ENCODE data around the gene DCAF5. TPM values are rescaled to one million over a fixed set of nuclear protein-coding genes. Genes with fewer than 3 reads are reported as not detected.

Gene DCAF5
- total RNA-seq, 1 experiment from 2014 or later, result 45.5 TPM

- no peaks in the 10 kb centered on the region for H3K9me2 ChIP-seq (replicated peaks; ENCODE audit: insufficient read depth, low read length)
- H3K9me3 ChIP-seq (ENCODE audit: low read length), result no peaks in the 10 kb centered on the region
Measured at GRCh38 chr14:69039288-69039628, 113.7 kb downstream of the DCAF5 start.

GRCh38 chr14:69038455-69039287 lies 114.2 kb downstream of the DCAF5 start:
- Histone ChIP-seq H3K4me3 (ENCODE audit: low read length) (no peak overlapping the region), H3K79me2 (ENCODE audit: low read length) (no peaks in the 10 kb centered on the region), H3K27ac (ENCODE audit: low read length) (no peak overlapping the region), H3K9ac (ENCODE audit: low read length) (no peak overlapping the region), H3K4me1 (ENCODE audit: low read length) (0 out of 2 replicates have a peak, but pooled peaks cover 2% of the 10 kb centered on the region), H3K27me3 (ENCODE audit: low read length) (no peaks in the 10 kb centered on the region), H3K9me3 (ENCODE audit: low read length) (no peaks in the 10 kb centered on the region), H3K9me2 (replicated peaks; ENCODE audit: insufficient read depth, low read length) (no peaks in the 10 kb centered on the region), H3K4me2 (ENCODE audit: low read depth, low read length, poor library complexity, severe bottlenecking) (no peak overlapping the region), H4K20me1 (ENCODE audit: insufficient read depth, low read depth, low read length) (no peaks in the 10 kb centered on the region), H2AFZ (ENCODE audit: low read length) (no peak overlapping the region), H3K36me3 (ENCODE audit: insufficient read depth, low read length) (no peaks in the 10 kb centered on the region)
- no peak for DNase-seq

More at GRCh38 chr14:69039288-69039628, 113.7 kb downstream of the DCAF5 start:
- Histone ChIP-seq H3K4me1 (ENCODE audit: low read length) (0 out of 2 replicates have a peak, but pooled peaks cover 2% of the 10 kb centered on the region), H3K27me3 (ENCODE audit: low read length) (no peaks in the 10 kb centered on the region), H3K27ac (ENCODE audit: low read length) (no peak overlapping the region), H3K36me3 (ENCODE audit: insufficient read depth, low read length) (no peaks in the 10 kb centered on the region), H4K20me1 (ENCODE audit: insufficient read depth, low read depth, low read length) (0 out of 2 replicates have a peak, but pooled peaks cover 2% of the 10 kb centered on the region), H3K4me3 (ENCODE audit: low read length) (no peak overlapping the region), H2AFZ (ENCODE audit: low read length) (no peak overlapping the region), H3K79me2 (ENCODE audit: low read length) (no peaks in the 10 kb centered on the region), H3K4me2 (ENCODE audit: low read depth, low read length, poor library complexity, severe bottlenecking) (no peak overlapping the region), H3K9ac (ENCODE audit: low read length) (no peak overlapping the region)
- no peak for DNase-seq

- H3K79me2 ChIP-seq (ENCODE audit: low read length), result no peaks in the 10 kb centered on the region
- H3K4me1 ChIP-seq (ENCODE audit: low read length), result 0 out of 2 replicates have a peak, but pooled peaks cover 2% of the 10 kb centered on the region
- H3K4me2 ChIP-seq (ENCODE audit: low read depth, low read length, poor library complexity, severe bottlenecking), result no peak overlapping the region
- H3K4me3 ChIP-seq (ENCODE audit: low read length), result no peak overlapping the region
- no peaks in the 10 kb centered on the region for H3K9me3 ChIP-seq (ENCODE audit: low read length)
- no peak overlapping the region for H2AFZ ChIP-seq (ENCODE audit: low read length)
- no peak for DNase-seq
- no peaks in the 10 kb centered on the region for H3K27me3 ChIP-seq (ENCODE audit: low read length)
- H3K9me2 ChIP-seq (replicated peaks; ENCODE audit: insufficient read depth, low read length), result no peaks in the 10 kb centered on the region
- H3K36me3 ChIP-seq (ENCODE audit: insufficient read depth, low read length), result no peaks in the 10 kb centered on the region
- no peak overlapping the region for H3K9ac ChIP-seq (ENCODE audit: low read length)
- no peak overlapping the region for H3K27ac ChIP-seq (ENCODE audit: low read length)
- no peaks in the 10 kb centered on the region for H4K20me1 ChIP-seq (ENCODE audit: insufficient read depth, low read depth, low read length)
Measured at GRCh38 chr14:69037790-69038454, 115.0 kb downstream of the DCAF5 start.

GRCh38 chr14:69036757-69037506 lies 116.0 kb downstream of the DCAF5 start:
- H3K9me2 ChIP-seq (replicated peaks; ENCODE audit: insufficient read depth, low read length), result no peaks in the 10 kb centered on the region
- no peak overlapping the region for H2AFZ ChIP-seq (ENCODE audit: low read length)
- H3K4me2 ChIP-seq (ENCODE audit: low read depth, low read length, poor library complexity, severe bottlenecking), result no peak overlapping the region
- H3K27ac ChIP-seq (ENCODE audit: low read length), result no peak overlapping the region
- H3K4me1 ChIP-seq (ENCODE audit: low read length), result 0 out of 2 replicates have a peak, but pooled peaks cover 2% of the 10 kb centered on the region
- H3K79me2 ChIP-seq (ENCODE audit: low read length), result no peaks in the 10 kb centered on the region
- H3K36me3 ChIP-seq (ENCODE audit: insufficient read depth, low read length), result no peaks in the 10 kb centered on the region
- no peak overlapping the region for H3K4me3 ChIP-seq (ENCODE audit: low read length)
- H3K9me3 ChIP-seq (ENCODE audit: low read length), result no peaks in the 10 kb centered on the region
- H3K9ac ChIP-seq (ENCODE audit: low read length), result no peak overlapping the region
- no peaks in the 10 kb centered on the region for H3K27me3 ChIP-seq (ENCODE audit: low read length)
- H4K20me1 ChIP-seq (ENCODE audit: insufficient read depth, low read depth, low read length), result no peaks in the 10 kb centered on the region
- DNase-seq, result peak; percentile 27

- Histone ChIP-seq H3K36me3 (ENCODE audit: insufficient read depth, low read length) (no peaks in the 10 kb centered on the region), H3K4me3 (ENCODE audit: low read length) (no peak overlapping the region), H4K20me1 (ENCODE audit: insufficient read depth, low read depth, low read length) (no peaks in the 10 kb centered on the region), H3K4me2 (ENCODE audit: low read depth, low read length, poor library complexity, severe bottlenecking) (no peak overlapping the region), H3K4me1 (ENCODE audit: low read length) (0 out of 2 replicates have a peak, but pooled peaks cover 2% of the 10 kb centered on the region), H3K9me3 (ENCODE audit: low read length) (no peaks in the 10 kb centered on the region), H3K79me2 (ENCODE audit: low read length) (no peaks in the 10 kb centered on the region), H3K9ac (ENCODE audit: low read length) (no peak overlapping the region), H2AFZ (ENCODE audit: low read length) (no peak overlapping the region), H3K27ac (ENCODE audit: low read length) (no peak overlapping the region), H3K27me3 (ENCODE audit: low read length) (no peaks in the 10 kb centered on the region), H3K9me2 (replicated peaks; ENCODE audit: insufficient read depth, low read length) (no peaks in the 10 kb centered on the region)
- peak; percentile 41 for DNase-seq
Measured at GRCh38 chr14:69034612-69035262, 118.2 kb downstream of the DCAF5 start.

GRCh38 chr14:69027242-69027913 lies 125.5 kb downstream of the DCAF5 start:
- Histone ChIP-seq H3K4me1 (ENCODE audit: low read length) (no peaks in the 10 kb centered on the region), H3K9me2 (replicated peaks; ENCODE audit: insufficient read depth, low read length) (no peaks in the 10 kb centered on the region), H3K36me3 (ENCODE audit: insufficient read depth, low read length) (no peaks in the 10 kb centered on the region), H3K27ac (ENCODE audit: low read length) (no peak overlapping the region), H3K79me2 (ENCODE audit: low read length) (no peaks in the 10 kb centered on the region), H3K9me3 (ENCODE audit: low read length) (no peaks in the 10 kb centered on the region), H3K9ac (ENCODE audit: low read length) (no peak overlapping the region), H3K27me3 (ENCODE audit: low read length) (no peaks in the 10 kb centered on the region), H4K20me1 (ENCODE audit: insufficient read depth, low read depth, low read length) (no peaks in the 10 kb centered on the region), H3K4me2 (ENCODE audit: low read depth, low read length, poor library complexity, severe bottlenecking) (no peak overlapping the region), H2AFZ (ENCODE audit: low read length) (no peak overlapping the region), H3K4me3 (ENCODE audit: low read length) (no peak overlapping the region)
- DNase-seq, result no peak

GRCh38 chr14:69023035-69023434 lies 129.9 kb downstream of the DCAF5 start:
- no peaks in the 10 kb centered on the region for H3K9me3 ChIP-seq (ENCODE audit: low read length)

More at GRCh38 chr14:69023035-69023434, 129.9 kb downstream of the DCAF5 start:
- Histone ChIP-seq H3K4me2 (ENCODE audit: low read depth, low read length, poor library complexity, severe bottlenecking) (no peak overlapping the region), H3K79me2 (ENCODE audit: low read length) (no peaks in the 10 kb centered on the region), H3K4me3 (ENCODE audit: low read length) (no peak overlapping the region), H3K36me3 (ENCODE audit: insufficient read depth, low read length) (no peaks in the 10 kb centered on the region), H3K4me1 (ENCODE audit: low read length) (no peaks in the 10 kb centered on the region), H3K9me2 (replicated peaks; ENCODE audit: insufficient read depth, low read length) (no peaks in the 10 kb centered on the region), H2AFZ (ENCODE audit: low read length) (no peak overlapping the region), H3K27me3 (ENCODE audit: low read length) (no peaks in the 10 kb centered on the region), H3K9ac (ENCODE audit: low read length) (no peak overlapping the region), H4K20me1 (ENCODE audit: insufficient read depth, low read depth, low read length) (no peaks in the 10 kb centered on the region), H3K27ac (ENCODE audit: low read length) (no peak overlapping the region)
- DNase-seq, result peak; percentile 27

All from Karpas-422 (cell line).